ENCODE results near the gene HMGXB3.

GRCh38 chr5:150022158-150022531 lies 21.6 kb downstream of the HMGXB3 start:
- no peak for TF ChIP-seq CTCF (IDR thresholded peaks at IDR 0.05)
- TF ChIP-seq POLR2A (IDR thresholded peaks at IDR 0.05), result no peak

Measured in tibial nerve (tissue), 3 donors.